LNCAP (cell line): ENCODE results near the gene MRPL47.

Experiments
- TF ChIP-seq, protein P1 (sequence below): fragments of 450-650 bp; IDR thresholded peaks from 2 replicates; pipeline ENCODE4 v1.5.1; 2017; ENCODE audit warnings: mild to moderate bottlenecking

The MRPL47 gene

DNA sequence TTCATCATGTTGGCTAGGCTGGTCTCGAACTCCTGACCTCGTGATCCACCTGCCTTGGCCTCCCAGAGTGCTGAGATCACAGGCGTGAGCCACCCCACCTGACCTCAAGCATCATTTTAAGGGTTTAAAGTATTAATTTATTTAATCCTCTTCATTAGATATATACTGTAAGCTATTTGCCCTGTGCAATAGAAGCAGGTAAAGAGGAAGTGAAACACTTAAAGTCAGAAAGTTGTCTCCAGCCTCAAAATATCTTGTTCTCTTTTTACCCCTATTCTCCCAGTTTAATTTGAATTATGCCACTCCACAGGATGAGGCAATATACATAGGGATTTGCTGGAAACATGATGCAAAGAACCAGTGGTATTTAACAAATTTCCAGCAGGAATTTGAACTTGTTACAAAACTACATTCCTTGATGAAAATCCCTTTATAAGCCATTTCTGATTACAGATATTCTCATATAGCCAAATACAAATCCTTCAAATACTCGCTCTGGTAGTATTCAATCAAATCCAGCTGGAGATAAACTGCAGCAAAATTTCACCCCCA is 2.2 kb upstream of the MRPL47 start:
- TF ChIP-seq, protein P1, sequence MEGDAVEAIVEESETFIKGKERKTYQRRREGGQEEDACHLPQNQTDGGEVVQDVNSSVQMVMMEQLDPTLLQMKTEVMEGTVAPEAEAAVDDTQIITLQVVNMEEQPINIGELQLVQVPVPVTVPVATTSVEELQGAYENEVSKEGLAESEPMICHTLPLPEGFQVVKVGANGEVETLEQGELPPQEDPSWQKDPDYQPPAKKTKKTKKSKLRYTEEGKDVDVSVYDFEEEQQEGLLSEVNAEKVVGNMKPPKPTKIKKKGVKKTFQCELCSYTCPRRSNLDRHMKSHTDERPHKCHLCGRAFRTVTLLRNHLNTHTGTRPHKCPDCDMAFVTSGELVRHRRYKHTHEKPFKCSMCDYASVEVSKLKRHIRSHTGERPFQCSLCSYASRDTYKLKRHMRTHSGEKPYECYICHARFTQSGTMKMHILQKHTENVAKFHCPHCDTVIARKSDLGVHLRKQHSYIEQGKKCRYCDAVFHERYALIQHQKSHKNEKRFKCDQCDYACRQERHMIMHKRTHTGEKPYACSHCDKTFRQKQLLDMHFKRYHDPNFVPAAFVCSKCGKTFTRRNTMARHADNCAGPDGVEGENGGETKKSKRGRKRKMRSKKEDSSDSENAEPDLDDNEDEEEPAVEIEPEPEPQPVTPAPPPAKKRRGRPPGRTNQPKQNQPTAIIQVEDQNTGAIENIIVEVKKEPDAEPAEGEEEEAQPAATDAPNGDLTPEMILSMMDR = no peak

DNA sequence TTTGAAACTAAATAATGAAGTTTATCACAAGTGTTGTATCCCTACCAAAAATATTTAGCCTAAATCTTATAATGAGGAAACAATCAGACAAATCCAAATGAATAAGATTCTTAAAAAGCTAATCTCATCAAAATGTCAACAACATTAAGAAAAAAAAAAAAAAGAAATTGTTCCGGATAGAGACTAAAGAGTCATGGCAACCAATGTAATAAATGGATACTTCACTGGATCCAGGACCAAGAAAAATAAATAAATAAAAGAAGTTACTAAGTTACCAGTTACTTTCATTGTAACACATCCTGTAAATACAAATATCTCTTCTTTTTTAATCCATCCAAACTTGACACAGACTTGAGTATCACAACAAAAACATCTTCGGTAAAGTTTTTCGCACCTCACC is 607 bp downstream of the MRPL47 start:
- TF ChIP-seq, protein P1 = no peak

DNA sequence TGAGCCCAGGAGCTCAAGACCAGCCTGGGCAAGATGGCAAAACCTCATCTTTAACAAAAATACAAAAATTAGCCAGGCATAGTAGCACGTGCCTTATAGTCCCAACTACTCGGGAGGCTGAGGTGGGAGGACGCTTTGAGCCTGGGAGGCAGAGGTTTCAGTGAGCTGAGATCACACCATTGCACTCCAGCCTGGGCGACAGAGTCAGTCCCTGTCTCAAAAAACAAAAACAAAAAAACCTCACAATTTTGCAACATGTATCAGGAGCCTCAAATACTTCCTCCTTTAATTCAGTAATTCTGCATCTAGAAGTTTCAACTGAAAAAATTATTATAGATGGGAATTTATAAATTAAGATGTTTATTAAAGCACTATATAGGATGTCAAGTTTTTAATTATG is 1.1 kb downstream of the MRPL47 start:
- TF ChIP-seq, protein P1 = no peak

- TF ChIP-seq, protein P1 = no peak
Measured at GRCh38 chr3:179599531-179599930, 4.9 kb downstream of the MRPL47 start.

- TF ChIP-seq, protein P1 = no peak
Measured at GRCh38 chr3:179591313-179591712, 13.1 kb downstream of the MRPL47 start.

- TF ChIP-seq, protein P1 = no peak
Measured at GRCh38 chr3:179590669-179591068, 13.8 kb downstream of the MRPL47 start.

DNA sequence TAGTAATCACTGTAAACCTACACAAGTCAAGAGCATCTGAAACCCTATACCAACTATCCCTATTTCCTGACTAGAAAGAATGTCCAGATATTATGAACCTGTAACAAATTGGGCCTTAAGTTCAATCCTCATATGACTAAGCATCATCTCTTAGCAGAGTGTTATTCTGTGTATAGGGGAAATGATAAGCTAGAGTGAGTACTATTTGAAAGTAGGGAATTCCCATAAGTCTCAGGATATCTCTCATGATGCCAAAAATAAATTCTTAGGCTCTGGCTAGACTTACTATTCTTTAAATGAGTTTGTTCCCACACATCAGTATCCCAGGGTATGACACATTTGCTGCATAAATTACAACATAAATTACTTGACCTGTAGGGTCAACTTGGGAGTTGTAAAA is 15.3 kb downstream of the MRPL47 start:
- TF ChIP-seq, protein P1 = no peak

- TF ChIP-seq, protein P1 = no peak
Measured at GRCh38 chr3:179580992-179581391, 23.4 kb downstream of the MRPL47 start.
